K562 (cell line): Measurements from ENCODE around the gene GREB1. TPM values are rescaled to one million over a fixed set of nuclear protein-coding genes. Genes with fewer than 3 reads are reported as not detected.

Experiments
- ATAC-seq: fragments of 200-7000 bp; cut with Tn5 transposase; 3 replicates; pipeline ENCODE4 v1.9.1; 2020; ENCODE audit warnings: moderate library complexity
- BruUV-seq: library from RNA; stranded (reverse); fragments of 400-500 nt; replicated peaks from 2 replicates; lab custom pipeline; 2021; lab: Mats Ljungman, UMichigan
- CTCF ChIA-PET: fragments of 300-600 bp; formaldehyde crosslinking; extraction: SDS; loops from one replicate; lab custom pipeline; 2021; ENCODE audit warnings: low intra/inter-chr PET ratio; lab: Yijun Ruan, JAX
- POLR2A ChIA-PET: fragments of 300-600, 350-650 bp; sonication (Branson Sonifier 250); formaldehyde crosslinking; extraction: SDS; loops from one replicate; lab custom pipeline; 2021; ENCODE audit warnings: antibody characterized with exemption, inconsistent platforms; lab: Yijun Ruan, JAX
- DNase-seq, 4 experiments: peaks; one replicate each; pipeline versions ENCODE4 v3.0.0 to v3.0.0-alpha.2; 2011 to 2018; ENCODE audit warnings: low spot score in 3 of 4, mixed read lengths in 3 of 4; ENCODE audit errors: extremely low read depth in 1 of 4
- FAIRE-seq: peaks from 2 replicates; lab custom pipeline; 2011; peaks lifted over from hg19 to GRCh38; lab: Jason Lieb, UNC
- H2AFZ ChIP-seq: 2 replicates; pipeline ENCODE4 v1.6.0; 2011; ENCODE audit warnings: low read depth, low read length, control low read depth, inconsistent platforms
- H3K27ac ChIP-seq: fragments of 200-600 bp; 3 replicates; pipeline ENCODE4 v1.8.0; 2011; ENCODE audit warnings: low read depth, mild to moderate bottlenecking, control low read depth, inconsistent platforms, low read length, moderate library complexity, mixed read lengths; ENCODE audit errors: extremely low read depth
- H3K27me3 ChIP-seq, 2 experiments: fragments of 300-600 bp in 1 of 2; 2 replicates in 1 of 2; 3 replicates in 1 of 2; pipeline versions ENCODE4 v1.6.0 to v1.8.0; 2011; ENCODE audit warnings: inconsistent platforms in 2 of 2, low read length in 2 of 2, mild to moderate bottlenecking in 1 of 2, mixed read lengths in 1 of 2, moderate library complexity in 1 of 2; ENCODE audit not compliant: control insufficient read depth in 2 of 2, insufficient read depth in 2 of 2
- H3K36me3 ChIP-seq: fragments of 300-600 bp; 3 replicates; pipeline ENCODE4 v1.8.0; 2011; ENCODE audit warnings: mild to moderate bottlenecking, low read length, inconsistent platforms; ENCODE audit not compliant: control insufficient read depth, insufficient read depth
- H3K4me1 ChIP-seq, 2 experiments: fragments of 200-600 bp in 1 of 2; replicated peaks in 1 of 2; 2 replicates in 1 of 2; 3 replicates in 1 of 2; pipeline versions ENCODE4 v1.5.1 to v1.8.0; 2011; ENCODE audit warnings: inconsistent platforms in 2 of 2, low read length in 2 of 2, mild to moderate bottlenecking in 1 of 2, mixed read lengths in 1 of 2, moderate library complexity in 1 of 2; ENCODE audit not compliant: control insufficient read depth in 2 of 2, insufficient read depth in 2 of 2
- H3K4me2 ChIP-seq: 2 replicates; pipeline ENCODE4 v1.6.1; 2011; ENCODE audit warnings: low read length, control low read depth, inconsistent platforms, mixed read lengths; ENCODE audit not compliant: insufficient read depth
- H3K4me3 ChIP-seq: fragments of 200-600 bp; sonication (generic), shearing (Covaris generic); 2 replicates; pipeline ENCODE4 v1.5.1; 2016; ENCODE audit warnings: control low read depth, inconsistent platforms
- H3K79me2 ChIP-seq: fragments of 200-600 bp; 3 replicates; pipeline ENCODE4 v1.8.0; 2011; ENCODE audit warnings: low read length, inconsistent platforms; ENCODE audit not compliant: control insufficient read depth, insufficient read depth
- H3K9ac ChIP-seq, 2 experiments: 2 replicates each; pipeline versions ENCODE4 v1.6.0 to v1.6.1; 2011; ENCODE audit warnings: low read depth in 2 of 2, low read length in 2 of 2, control low read depth in 1 of 2, inconsistent platforms in 1 of 2, mild to moderate bottlenecking in 1 of 2, mixed read lengths in 1 of 2; ENCODE audit not compliant: insufficient read depth in 1 of 2
- H3K9me1 ChIP-seq: one replicate; pipeline ENCODE4 v1.6.0; 2011; ENCODE audit warnings: inconsistent platforms, mild to moderate bottlenecking, low read length, moderate library complexity; ENCODE audit not compliant: control insufficient read depth, insufficient read depth
- H3K9me3 ChIP-seq: replicated peaks from 2 replicates; pipeline ENCODE4 v1.5.1; 2011; ENCODE audit warnings: low read depth, low read length, inconsistent platforms; ENCODE audit not compliant: control insufficient read depth, insufficient read depth
- H4K20me1 ChIP-seq: replicated peaks from 2 replicates; pipeline ENCODE4 v1.6.1; 2011; ENCODE audit warnings: low read length, inconsistent platforms, mixed read lengths; ENCODE audit not compliant: control insufficient read depth, insufficient read depth
- BCOR ChIP-seq: fragments of 450-650 bp; IDR thresholded peaks from 2 replicates; pipeline ENCODE4 v1.6.1; 2016
- EGR1 ChIP-seq: fragments of 450-650 bp; conservative IDR thresholded peaks from 2 replicates; pipeline ENCODE4 v1.6.1; 2017; ENCODE audit warnings: mild to moderate bottlenecking
- KAT2B ChIP-seq: IDR thresholded peaks from one replicate; pipeline ENCODE4 v1.6.1; 2012; ENCODE audit warnings: low read depth, mild to moderate bottlenecking, control low read depth, inconsistent platforms, low read length, moderate library complexity
- KDM1A ChIP-seq, 2 experiments: fragments of 450-650 bp; IDR thresholded peaks; 2 replicates each; pipeline ENCODE4 v1.6.1; 2016; ENCODE audit warnings: mild to moderate bottlenecking in 2 of 2
- MAFF ChIP-seq: IDR thresholded peaks from 2 replicates; pipeline ENCODE4 v1.6.1; 2012; ENCODE audit warnings: low read length, improper control_type of control experiment
- MTA1 ChIP-seq: fragments of 450-650 bp; IDR thresholded peaks from 2 replicates; pipeline ENCODE4 v1.6.1; 2017; ENCODE audit warnings: borderline replicate concordance
- NFYB ChIP-seq: IDR thresholded peaks from 2 replicates; pipeline ENCODE4 v1.6.1; 2011; ENCODE audit warnings: mild to moderate bottlenecking, moderate library complexity; ENCODE audit not compliant: insufficient read length; ENCODE audit errors: extremely low read depth
- PHTF2 ChIP-seq: fragments of 250-450 bp; sonication (Bioruptor Pico); IDR thresholded peaks from 2 replicates; pipeline ENCODE4 v1.5.0; 2021; ENCODE audit warnings: mild to moderate bottlenecking
- RFX1 ChIP-seq: fragments of 450-650 bp; IDR thresholded peaks from 2 replicates; pipeline ENCODE4 v1.6.1; 2016; ENCODE audit warnings: mild to moderate bottlenecking, moderate library complexity
- SMARCA5 ChIP-seq: fragments of 450-650 bp; IDR thresholded peaks from 2 replicates; pipeline ENCODE4 v1.6.1; 2016
- SRSF7 ChIP-seq: fragments of 200-400 bp; formaldehyde crosslinking; optimal IDR thresholded peaks from 2 replicates; pipeline ENCODE3; 2017; ENCODE audit warnings: mild to moderate bottlenecking, low read depth, low read length
- THRAP3 ChIP-seq: fragments of 450-650 bp; IDR thresholded peaks from 2 replicates; pipeline ENCODE4 v1.6.1; 2016; ENCODE audit warnings: mild to moderate bottlenecking, inconsistent platforms, borderline replicate concordance
- TOE1 ChIP-seq, 2 experiments: fragments of 450-650 bp in 1 of 2; sonication (generic) in 1 of 2; formaldehyde crosslinking in 1 of 2; IDR thresholded peaks; 2 replicates each; pipeline versions ENCODE4 v1.7.1 to v1.8.0; 2016 to 2022; ENCODE audit warnings: borderline replicate concordance in 2 of 2, mild to moderate bottlenecking in 2 of 2, antibody characterized with exemption in 1 of 2, inconsistent platforms in 1 of 2, low read depth in 1 of 2, missing genetic modification reagents in 1 of 2, moderate library complexity in 1 of 2
- XRCC5 ChIP-seq: fragments of 200-400 bp; formaldehyde crosslinking; IDR thresholded peaks from 2 replicates; pipeline ENCODE4 v1.6.1; 2017; ENCODE audit warnings: low read depth, mild to moderate bottlenecking, low read length
- ZBED1 ChIP-seq: IDR thresholded peaks from 2 replicates; pipeline ENCODE4 v1.6.1; 2014
- ZBTB7A ChIP-seq: IDR thresholded peaks from 2 replicates; pipeline ENCODE4 v1.6.1; 2011; ENCODE audit warnings: low read depth, mild to moderate bottlenecking, low read length, moderate library complexity, borderline replicate concordance; ENCODE audit not compliant: control insufficient read depth
- ZFP1 ChIP-seq: fragments of 450-650 bp; formaldehyde crosslinking; IDR thresholded peaks from 2 replicates; pipeline ENCODE4 v1.4.0; 2020; ENCODE audit warnings: mild to moderate bottlenecking, mixed read lengths
- ZNF224 ChIP-seq: sonication (generic); formaldehyde crosslinking; IDR thresholded peaks from 2 replicates; pipeline ENCODE4 v1.8.0; 2022; ENCODE audit warnings: mild to moderate bottlenecking, missing genetic modification reagents
- ZNF507 ChIP-seq: conservative IDR thresholded peaks from 2 replicates; pipeline ENCODE4 v1.6.1; 2017; ENCODE audit warnings: missing genetic modification characterization, missing compliant biosample characterization
- ZSCAN29 ChIP-seq: fragments of 450-650 bp; IDR thresholded peaks from 2 replicates; pipeline ENCODE4 v1.6.1; 2017
- WGBS: fragments of 100-300 bp; shearing (Covaris generic); methylation state at CpG from one replicate; pipeline ENCODE4 v1.1.6; 2016; ENCODE audit warnings: low coverage, mixed read lengths; ENCODE audit not compliant: insufficient coverage; ENCODE audit errors: missing lambda C conversion rate; 5-methylcytosine and 5-hydroxymethylcytosine counted together
- in situ Hi-C: fragments of 300-500 bp; cut with MboI; formaldehyde crosslinking; loops from 4 replicates; pipeline ENCODE4 v1.15.0; 2018; ENCODE audit warnings: inconsistent platforms, mixed read lengths
- intact Hi-C: fragments of 100-400 bp; cut with micrococcal nuclease; formaldehyde crosslinking; loops from 2 replicates; pipeline ENCODE4 v1.14.2; 2022
- polyA plus RNA-seq, 8 experiments: library from polyadenylated mRNA; depleted of rRNA in 4 of 8; stranded (reverse) in 5 of 8; unstranded in 3 of 8; fragments of >200 nt; fragmentation: Nextera tagmentation in 2 of 8; fragmentation: Illumina TruSeq in 1 of 8; extraction: Ambion mirVana in 2 of 8; extraction: Trizol in 1 of 8; gene quantifications; 2 replicates each; pipeline versions ENCODE4 v1.2.1 to v1.2.3, GENCODE V29; 2011 to 2014; ENCODE audit warnings: inconsistent platforms in 1 of 8, missing spikeins in 1 of 8
- total RNA-seq, 7 experiments: library from RNA; depleted of rRNA in 6 of 7; stranded (reverse); fragments of >200 nt in 6 of 7; fragmentation: Illumina TruSeq in 2 of 7; extraction: Trizol in 2 of 7; gene quantifications; 2 replicates each; pipeline versions ENCODE4 v1.2.1 to v1.2.3, GENCODE V29; 2011 to 2021; ENCODE audit warnings: low replicate concordance in 1 of 7
- TF ChIP-seq, protein P1 (sequence below): fragments of 450-650 bp; IDR thresholded peaks from 2 replicates; pipeline ENCODE4 v1.6.1; 2017; ENCODE audit warnings: antibody characterized with exemption, mild to moderate bottlenecking

GREB1 gene
- total and polyA plus RNA-seq, 9 of the 15 experiments (the other 6 are each of a cell fraction or from before 2014, with no cell fraction given), result 0.04 to 0.86 (median 0.10) TPM; not detected in 1

DNA sequence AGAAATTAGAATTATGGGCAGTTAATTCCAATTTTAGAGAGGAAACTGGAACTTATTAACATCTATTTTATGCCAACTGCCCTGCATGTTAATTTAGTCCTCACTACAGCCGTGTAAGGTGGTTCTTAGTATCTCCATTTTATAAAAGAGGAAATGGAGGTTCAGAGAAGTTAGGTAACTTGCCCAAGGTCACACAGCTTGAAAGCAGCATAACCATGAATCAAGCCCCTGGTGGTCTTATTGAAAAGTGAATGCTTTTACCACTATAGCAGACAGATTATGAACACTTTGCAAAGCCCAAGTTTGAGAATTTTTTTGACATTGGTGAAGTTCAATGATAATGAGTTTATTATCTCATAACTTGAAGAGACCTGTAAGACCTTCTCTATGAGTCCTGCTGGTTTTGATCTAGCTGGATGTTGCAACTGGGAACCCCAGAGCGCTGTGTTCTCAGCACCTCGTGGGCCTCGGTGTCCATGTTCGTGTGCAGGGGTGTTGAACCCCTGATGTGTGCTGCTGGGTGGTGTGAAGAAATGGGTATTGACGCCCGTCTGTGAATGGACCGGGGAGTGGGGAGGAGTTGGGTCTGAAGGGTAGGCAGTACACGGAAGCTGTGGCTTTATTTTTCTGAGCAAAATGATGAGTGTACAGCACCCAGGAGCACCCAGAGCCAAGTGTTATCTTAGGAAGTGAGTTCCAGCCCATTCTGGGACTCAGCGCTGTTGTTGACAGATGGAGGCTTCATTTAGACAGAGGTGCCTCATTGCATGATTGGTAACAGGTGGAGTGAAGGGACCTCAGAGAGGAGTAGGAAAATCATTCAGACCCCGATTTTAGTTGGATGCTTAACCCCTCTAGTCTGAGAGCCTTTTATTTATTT is 9.7 kb downstream of the GREB1 start:
- no peak for FAIRE-seq
- DNase-seq, result peak in 2 of 4 experiments; percentile 34 to 40
- ChIA-PET CTCF (no interaction called here), POLR2A (interaction anchor here (0.6 kb wide), 1 partner anchor 1121 kb away, joined by 3 read pairs; no protein-coding TSS in a partner anchor)
- no TSS peak for BruUV-seq
- Histone ChIP-seq H3K4me2 (no peak overlapping the region), H3K9ac (no peak overlapping the region), H3K9me3 (no peaks in the 10 kb centered on the region), H3K4me1 (no peaks in the 10 kb centered on the region), H3K27ac (no peak overlapping the region), H4K20me1 (0 out of 2 replicates have a peak, but pooled peaks cover 5% of the 10 kb centered on the region), H3K79me2 (no peaks in the 10 kb centered on the region), H3K9me1 (no peaks in the 10 kb centered on the region), H3K4me3 (no peak overlapping the region), H3K27me3 (peaks cover 48 to 63% of the 10 kb centered on the region in 2 experiments), H3K36me3 (no peaks in the 10 kb centered on the region), H2AFZ (no peak overlapping the region)
- intact Hi-C loops, result no loop called here
- in situ Hi-C loops, result no loop called here
- WGBS, result 3% methylated on average over 9 of the region's 11 CpGs
- peak; percentile 48; the same call in 2 of the 3 replicates for ATAC-seq
- TF ChIP-seq PHTF2 (CRISPR knock-in tag) (no peak), EGR1 (no peak), ZFP1 (CRISPR knock-in tag) (no peak), ZNF507 (no peak), BCOR (peak; percentile 86), ZNF224 (no peak), ZSCAN29 (no peak), KAT2B (no peak), THRAP3 (no peak), ZBTB7A (no peak), SMARCA5 (0 out of 2 replicates have a peak, but pooled peaks have one; percentile 54), NFYB (no peak), TOE1 (IDR thresholded peaks at IDR 0.05; ENCODE audit: borderline replicate concordance) (no peak), TOE1 (CRISPR knock-in tag; IDR thresholded peaks at IDR 0.05; ENCODE audit: borderline replicate concordance, low read depth) (no peak), KDM1A (IDR thresholded peaks at IDR 0.05) (peak in 1 of 2 experiments; percentile 20; a peak in 1 of 4 replicates), MAFF (no peak), ZBED1 (no peak), MTA1 (no peak), SRSF7 (no peak), XRCC5 (no peak), RFX1 (no peak)
- TF ChIP-seq, protein P1, sequence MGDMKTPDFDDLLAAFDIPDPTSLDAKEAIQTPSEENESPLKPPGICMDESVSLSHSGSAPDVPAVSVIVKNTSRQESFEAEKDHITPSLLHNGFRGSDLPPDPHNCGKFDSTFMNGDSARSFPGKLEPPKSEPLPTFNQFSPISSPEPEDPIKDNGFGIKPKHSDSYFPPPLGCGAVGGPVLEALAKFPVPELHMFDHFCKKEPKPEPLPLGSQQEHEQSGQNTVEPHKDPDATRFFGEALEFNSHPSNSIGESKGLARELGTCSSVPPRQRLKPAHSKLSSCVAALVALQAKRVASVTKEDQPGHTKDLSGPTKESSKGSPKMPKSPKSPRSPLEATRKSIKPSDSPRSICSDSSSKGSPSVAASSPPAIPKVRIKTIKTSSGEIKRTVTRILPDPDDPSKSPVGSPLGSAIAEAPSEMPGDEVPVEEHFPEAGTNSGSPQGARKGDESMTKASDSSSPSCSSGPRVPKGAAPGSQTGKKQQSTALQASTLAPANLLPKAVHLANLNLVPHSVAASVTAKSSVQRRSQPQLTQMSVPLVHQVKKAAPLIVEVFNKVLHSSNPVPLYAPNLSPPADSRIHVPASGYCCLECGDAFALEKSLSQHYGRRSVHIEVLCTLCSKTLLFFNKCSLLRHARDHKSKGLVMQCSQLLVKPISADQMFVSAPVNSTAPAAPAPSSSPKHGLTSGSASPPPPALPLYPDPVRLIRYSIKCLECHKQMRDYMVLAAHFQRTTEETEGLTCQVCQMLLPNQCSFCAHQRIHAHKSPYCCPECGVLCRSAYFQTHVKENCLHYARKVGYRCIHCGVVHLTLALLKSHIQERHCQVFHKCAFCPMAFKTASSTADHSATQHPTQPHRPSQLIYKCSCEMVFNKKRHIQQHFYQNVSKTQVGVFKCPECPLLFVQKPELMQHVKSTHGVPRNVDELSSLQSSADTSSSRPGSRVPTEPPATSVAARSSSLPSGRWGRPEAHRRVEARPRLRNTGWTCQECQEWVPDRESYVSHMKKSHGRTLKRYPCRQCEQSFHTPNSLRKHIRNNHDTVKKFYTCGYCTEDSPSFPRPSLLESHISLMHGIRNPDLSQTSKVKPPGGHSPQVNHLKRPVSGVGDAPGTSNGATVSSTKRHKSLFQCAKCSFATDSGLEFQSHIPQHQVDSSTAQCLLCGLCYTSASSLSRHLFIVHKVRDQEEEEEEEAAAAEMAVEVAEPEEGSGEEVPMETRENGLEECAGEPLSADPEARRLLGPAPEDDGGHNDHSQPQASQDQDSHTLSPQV, result no peak
